B cell (primary cell): ENCODE measurements around the gene KLHL28. TPM values are rescaled to one million over a fixed set of nuclear protein-coding genes. Genes with fewer than 3 reads are reported as not detected.
"Not testable (repeated sequence)": the region's sequence is repeated elsewhere in the genome, so short reads cannot be mapped to it uniquely, and the experiment has no call there.

Experiments used
- ATAC-seq: fragments of 200-7000 bp; cut with Tn5 transposase; one replicate; pipeline ENCODE4 v1.10.0; 2021; ENCODE audit warnings: low read depth, mild to moderate bottlenecking, moderate number of reproducible peaks, moderate library complexity
- CTCF ChIA-PET: fragments of 350-600 bp; sonication (Branson Sonifier 250); formaldehyde crosslinking; loops from one replicate; lab custom pipeline; 2021; ENCODE audit warnings: antibody characterized with exemption, inconsistent platforms; lab: Charles Lee
- POLR2A ChIA-PET: fragments of 350-600 bp; sonication (Branson Sonifier 250); formaldehyde crosslinking; loops from one replicate; lab custom pipeline; 2021; ENCODE audit warnings: antibody characterized with exemption; lab: Charles Lee
- DNase-seq: peaks from one replicate; pipeline ENCODE4 v3.0.0; 2013
- H2AFZ ChIP-seq: 2 replicates; pipeline ENCODE4 v1.6.1; 2012; ENCODE audit warnings: mild to moderate bottlenecking, low read depth, low read length; ENCODE audit not compliant: insufficient read depth, poor library complexity, severe bottlenecking
- H3K27ac ChIP-seq, 2 donors: 1 replicate in 1 of 2; 2 replicates in 1 of 2; pipeline ENCODE4 v1.5.1; 2012 to 2013; ENCODE audit warnings: low read length in 2 of 2, mild to moderate bottlenecking in 2 of 2, moderate library complexity in 1 of 2
- H3K27me3 ChIP-seq, 4 experiments: fragments of 200-600 bp in 1 of 4; sonication (generic) in 1 of 4; replicated peaks in 1 of 4; 1 replicate in 2 of 4; 2 replicates in 2 of 4; pipeline versions ENCODE4 v1.6.1 to v1.7.0; 2013 to 2016; ENCODE audit warnings: low read length in 3 of 4, mild to moderate bottlenecking in 2 of 4, mixed read lengths in 1 of 4, moderate library complexity in 1 of 4; ENCODE audit not compliant: insufficient read depth in 4 of 4, control insufficient read depth in 3 of 4; ENCODE audit errors: control extremely low read depth in 1 of 4
- H3K36me3 ChIP-seq, 2 experiments: replicated peaks in 1 of 2; 1 replicate in 1 of 2; 2 replicates in 1 of 2; pipeline versions ENCODE4 v1.6.1 to v1.7.1; 2013; ENCODE audit warnings: low read length in 1 of 2; ENCODE audit not compliant: insufficient read depth in 2 of 2, control insufficient read depth in 1 of 2; ENCODE audit errors: control extremely low read depth in 1 of 2, extremely low read depth in 1 of 2
- H3K4me1 ChIP-seq, 2 donors: fragments of 200-600 bp in 1 of 2; sonication (generic) in 1 of 2; 1 replicate in 1 of 2; 2 replicates in 1 of 2; pipeline versions ENCODE4 v1.5.1 to v1.6.1; 2013 to 2017; ENCODE audit warnings: low read length in 2 of 2; ENCODE audit not compliant: control insufficient read depth in 2 of 2, insufficient read depth in 2 of 2
- H3K4me2 ChIP-seq: replicated peaks from 2 replicates; pipeline ENCODE3; 2012; ENCODE audit warnings: mild to moderate bottlenecking, low read depth, low read length; ENCODE audit not compliant: poor library complexity, severe bottlenecking
- H3K4me3 ChIP-seq, 5 experiments: fragments of 200-600 bp in 1 of 5; sonication (generic) in 1 of 5; 1 replicate in 3 of 5; 2 replicates in 2 of 5; pipeline versions ENCODE4 v1.5.1 to v1.7.0; 2011 to 2016; ENCODE audit warnings: low read length in 4 of 5, mild to moderate bottlenecking in 4 of 5, low read depth in 2 of 5, control low read depth in 1 of 5, moderate library complexity in 1 of 5; ENCODE audit not compliant: insufficient read depth in 1 of 5; ENCODE audit errors: control extremely low read depth in 1 of 5, extremely low read depth in 1 of 5
- H3K79me2 ChIP-seq: fragments of 200-600 bp; sonication (generic); one replicate; pipeline ENCODE4 v1.6.0; 2016; ENCODE audit warnings: low read length; ENCODE audit not compliant: control insufficient read depth, insufficient read depth
- H3K9ac ChIP-seq: fragments of 200-600 bp; sonication (generic); 2 replicates; pipeline ENCODE4 v1.6.1; 2017; ENCODE audit warnings: mild to moderate bottlenecking, low read length, moderate library complexity
- H3K9me3 ChIP-seq, 3 donors: one replicate each; pipeline versions ENCODE4 v1.6.1 to v1.7.1; 2013; ENCODE audit warnings: low read length in 2 of 3; ENCODE audit not compliant: control insufficient read depth in 2 of 3, insufficient read depth in 1 of 3; ENCODE audit errors: control extremely low read depth in 1 of 3
- H4K20me1 ChIP-seq: 2 replicates; pipeline ENCODE4 v1.6.0; 2012; ENCODE audit warnings: mild to moderate bottlenecking, low read length; ENCODE audit not compliant: insufficient read depth, control insufficient read depth, poor library complexity, severe bottlenecking
- H3K27ac Mint-ChIP-seq: one replicate; pipeline ENCODE4 v1.8.0; 2021; ENCODE audit warnings: mixed read lengths
- H3K27me3 Mint-ChIP-seq: one replicate; pipeline ENCODE4 v1.8.0; 2021; ENCODE audit warnings: mixed read lengths
- H3K4me1 Mint-ChIP-seq: one replicate; pipeline ENCODE4 v1.8.0; 2021; ENCODE audit warnings: mixed read lengths
- H3K4me3 Mint-ChIP-seq: one replicate; pipeline ENCODE4 v1.8.0; 2021; ENCODE audit warnings: mixed read lengths
- H3K9me3 Mint-ChIP-seq: one replicate; pipeline ENCODE4 v1.8.0; 2022; ENCODE audit warnings: mixed read lengths; ENCODE audit not compliant: insufficient read depth
- CTCF ChIP-seq: fragments of 200-600 bp; IDR thresholded peaks from one replicate; pipeline ENCODE4 v1.8.0; 2022; ENCODE audit warnings: antibody characterized with exemption, mild to moderate bottlenecking
- EZH2 ChIP-seq: IDR thresholded peaks from 2 replicates; pipeline ENCODE4 v1.6.1; 2012; ENCODE audit warnings: borderline replicate concordance, low read depth, mild to moderate bottlenecking, moderate library complexity, low read length; ENCODE audit not compliant: insufficient read depth, poor library complexity, severe bottlenecking
- WGBS: methylation state at CpG from one replicate; pipeline ENCODE4 v1.1.5; 2013; ENCODE audit warnings: missing lambda C conversion rate; ENCODE audit not compliant: insufficient coverage; 5-methylcytosine and 5-hydroxymethylcytosine counted together
- intact Hi-C: fragments of 100-400 bp; cut with micrococcal nuclease; formaldehyde crosslinking; loops from one replicate; pipeline ENCODE4 v1.10.0; 2022
- polyA plus RNA-seq: library from polyadenylated mRNA; depleted of rRNA; stranded (reverse); fragments of >200 nt; gene quantifications from 2 replicates; pipeline ENCODE4 v1.2.3, GENCODE V29; 2012
- total RNA-seq, 2 donors: library from RNA; stranded (reverse); fragments of 120-200 nt in 1 of 2; gene quantifications; 1 replicate in 1 of 2; 2 replicates in 1 of 2; pipeline versions ENCODE4 v1.2.3 to v1.2.4, GENCODE V29; 2013 to 2022

KLHL28 gene
- total and polyA plus RNA-seq, 2 donors (not counting 1 experiment from before 2014, with no cell fraction given), result 8.9 to 33.5 TPM

GRCh38 chr14:44893535-44893934, 68.2 kb downstream of the KLHL28 start:
- H3K4me1 ChIP-seq, result peaks cover 10 to 11% of the 10 kb centered on the region in 2 donors
- ChIA-PET POLR2A (no interaction called here), CTCF (no interaction called here)
- Mint-ChIP-seq H3K27ac (no peak overlapping the region), H3K9me3 (peaks cover 5% of the 10 kb centered on the region), H3K4me1 (peaks cover 11% of the 10 kb centered on the region), H3K4me3 (no peak overlapping the region), H3K27me3 (no peaks in the 10 kb centered on the region)
- ATAC-seq (no peak), DNase-seq (no peak)
- no peak overlapping the region for H3K27ac ChIP-seq
- H3K9me3 ChIP-seq, result no peaks in the 10 kb centered on the region
- TF ChIP-seq CTCF (no peak), EZH2 (no peak)
- peaks cover 8% of the 10 kb centered on the region for H3K79me2 ChIP-seq
- H3K9ac ChIP-seq, result no peak overlapping the region
- H3K27me3 ChIP-seq, result no peaks in the 10 kb centered on the region
- H4K20me1 ChIP-seq, result no peaks in the 10 kb centered on the region
- H3K4me3 ChIP-seq, result no peak overlapping the region
- H3K4me2 ChIP-seq, result no peak overlapping the region
- no peak overlapping the region for H2AFZ ChIP-seq
- no CpG with 5 or more reads among the region's 2 CpGs for WGBS
- intact Hi-C loops, result no loop called here
- no peaks in the 10 kb centered on the region for H3K36me3 ChIP-seq

- POLR2A ChIA-PET, H3K4me3 Mint-ChIP-seq, ATAC-seq, intact Hi-C loops, H3K27me3 ChIP-seq, H3K9me3 ChIP-seq, H3K9me3 Mint-ChIP-seq, H3K27me3 Mint-ChIP-seq, H3K4me3 ChIP-seq, H2AFZ ChIP-seq, H3K4me1 ChIP-seq, H3K9ac ChIP-seq, DNase-seq, H4K20me1 ChIP-seq, H3K79me2 ChIP-seq, H3K4me1 Mint-ChIP-seq, CTCF ChIA-PET, H3K27ac Mint-ChIP-seq, H3K27ac ChIP-seq, H3K36me3 ChIP-seq, H3K4me2 ChIP-seq: not testable (repeated sequence)
- WGBS, result 88% methylated on average over 1 of the region's 3 CpGs
Observed at GRCh38 chr14:44891726-44892372, 69.9 kb downstream of the KLHL28 start.
